Metanephros (tissue), 1 donor: ENCODE measurements around the gene DYNC2I2. TPM values are rescaled to one million over a fixed set of nuclear protein-coding genes. Genes with fewer than 3 reads are reported as not detected.

Experiments
- total RNA-seq: library from RNA; depleted of rRNA; stranded (reverse); fragments of >200 nt; gene quantifications from one replicate; pipeline ENCODE4 v1.2.3, GENCODE V29; 2014

Gene DYNC2I2
- 73.6 TPM for total RNA-seq

DNA sequence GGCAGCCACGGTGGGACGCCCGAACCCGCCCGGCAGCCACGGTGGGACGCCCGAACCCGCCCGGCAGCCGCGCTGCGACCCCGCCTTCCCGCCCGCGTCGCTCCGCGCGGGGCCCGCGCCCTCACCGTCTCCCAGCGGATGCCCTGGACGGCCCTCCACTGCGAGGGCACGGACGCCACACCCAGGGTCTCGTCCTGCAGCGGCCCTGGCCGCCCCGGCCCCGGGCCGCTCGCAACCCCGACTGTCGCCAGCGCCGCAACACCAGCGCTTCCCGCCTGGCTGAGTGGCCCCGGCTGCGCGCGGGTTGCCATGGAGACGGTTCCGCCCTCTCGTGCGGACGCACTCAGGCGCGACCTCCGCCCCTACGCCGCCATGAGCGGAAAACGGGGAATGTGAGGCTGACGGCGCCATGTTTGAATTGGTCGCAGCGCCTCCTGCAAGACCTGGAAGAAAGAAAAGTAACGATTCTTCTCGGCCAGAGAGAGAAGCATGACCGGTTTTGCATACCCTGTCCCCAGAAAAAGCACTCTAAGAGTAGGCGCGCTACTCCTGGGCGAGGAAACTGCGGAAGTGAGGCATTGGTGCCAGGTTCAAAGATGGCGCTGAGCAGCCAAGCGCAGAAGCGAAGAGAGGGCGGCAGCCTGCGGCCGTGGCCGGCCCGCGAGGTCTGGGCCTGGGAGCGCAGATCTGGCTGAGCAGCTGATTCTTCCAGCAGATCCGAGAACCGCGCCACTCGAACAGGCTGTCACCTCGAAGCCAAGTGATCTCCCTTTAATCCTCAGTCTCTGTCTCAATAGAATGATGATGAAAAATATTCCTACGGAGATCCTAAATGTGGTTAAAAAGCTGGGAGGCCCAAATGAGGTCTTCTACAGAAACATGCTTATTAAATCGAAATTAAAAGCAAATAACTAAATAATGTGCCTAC, at the start of gene DYNC2I2:
Gene DYNC2I2 (minus strand): TSS at position 432 of the 928 bp plus-strand sequence. CDS start 121 bp downstream, at position 311.

DNA sequence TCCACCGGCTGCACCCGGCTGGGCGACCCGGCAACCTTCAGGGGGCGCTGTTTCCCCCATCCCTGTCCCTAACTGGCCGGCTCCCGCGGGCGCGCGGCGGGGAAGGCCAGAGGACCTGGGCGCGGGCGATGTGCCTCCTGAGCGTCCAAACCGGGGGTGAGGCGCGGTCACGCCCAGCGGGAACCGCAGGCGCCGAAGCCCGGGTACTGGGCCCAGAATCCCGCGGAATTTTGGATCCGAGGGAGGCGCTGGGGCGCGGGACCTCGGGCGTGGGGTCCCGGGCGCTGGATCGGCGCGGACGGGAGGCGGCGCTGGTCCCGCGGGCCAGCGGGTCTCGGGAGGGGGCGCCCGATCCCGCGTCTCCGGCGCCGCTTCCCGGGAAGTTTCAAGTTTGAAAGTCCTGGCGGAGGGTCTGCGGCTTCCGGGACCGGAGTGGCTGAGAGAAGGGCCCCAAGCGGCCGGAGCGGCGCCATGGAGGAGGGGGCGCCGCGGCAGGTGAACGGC, 45.9 kb upstream of the DYNC2I2 start, which contains the start of gene PKN3:
Gene PKN3 (plus strand): TSS at position 59 of the 504 bp plus-strand sequence. CDS start 413 bp downstream, at position 472.

DNA sequence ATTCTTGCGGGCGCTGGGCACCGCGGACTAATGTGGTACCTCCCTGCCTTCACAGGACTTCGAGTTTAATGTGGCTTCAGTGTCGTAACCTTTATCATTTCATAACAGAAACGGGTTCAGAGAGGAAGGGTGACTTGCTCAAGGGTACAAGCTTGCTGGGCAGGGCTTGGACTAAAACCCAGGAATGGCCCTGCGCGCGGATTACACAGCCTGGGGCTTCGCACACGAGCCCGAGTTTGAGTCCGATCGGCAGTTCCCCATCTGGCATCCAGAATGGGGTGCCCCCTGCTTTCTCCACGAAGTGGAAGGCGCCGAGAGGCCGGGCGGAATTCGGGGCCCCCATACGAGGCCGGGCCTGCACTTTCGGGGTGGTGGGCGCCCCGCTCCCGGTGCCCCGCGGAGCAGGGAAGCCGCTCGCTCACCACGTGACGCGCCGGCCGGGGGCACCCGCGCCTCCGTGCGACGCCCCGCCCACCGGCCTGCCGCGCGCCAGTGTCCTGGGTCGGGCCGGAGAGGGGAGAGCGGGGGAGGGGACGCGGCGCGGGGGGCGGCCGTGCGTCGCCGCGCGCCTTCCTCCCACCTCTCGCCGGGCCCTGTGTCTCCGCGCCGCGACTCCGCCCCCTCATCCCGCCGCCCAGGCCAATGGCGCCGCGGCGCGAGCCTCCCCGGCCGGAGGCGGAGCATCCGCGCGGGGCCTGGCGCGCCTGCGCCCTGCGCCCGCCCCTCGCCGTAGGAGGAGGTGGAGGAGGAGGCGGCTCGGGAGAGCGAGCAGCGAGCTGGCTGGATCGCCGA, 32.0 kb upstream of the DYNC2I2 start, which contains the start of gene SET:
Gene SET (plus strand): TSS at position 722 of the 792 bp plus-strand sequence. CDS start 361 bp downstream, outside the sequence.

Other genes with a start within 250 kb of the DYNC2I2 start
- 43.3 TPM for gene CERCAM, start 236.0 kb downstream of the DYNC2I2 start, total RNA-seq
- 25.3 TPM for gene ODF2, start 200.8 kb downstream of the DYNC2I2 start, total RNA-seq
- gene GLE1, start 152.1 kb downstream of the DYNC2I2 start, total RNA-seq, result 17.7 TPM
- gene SPTAN1, start 104.3 kb downstream of the DYNC2I2 start, total RNA-seq, result 573 TPM
- gene SET, start 32.4 kb upstream of the DYNC2I2 start, total RNA-seq, result 203 TPM
- 6.1 TPM for gene PKN3, start 45.7 kb upstream of the DYNC2I2 start, total RNA-seq
- gene ZDHHC12, start 67.3 kb upstream of the DYNC2I2 start, total RNA-seq, result 44.6 TPM
- 49.2 TPM for gene ZER1, start 115.1 kb upstream of the DYNC2I2 start, total RNA-seq
- 18.7 TPM for gene TBC1D13, start 130.4 kb upstream of the DYNC2I2 start, total RNA-seq
- gene ENDOG, start 161.7 kb upstream of the DYNC2I2 start, total RNA-seq, result 20.0 TPM
- 28.6 TPM for gene SPOUT1, start 172.9 kb upstream of the DYNC2I2 start, total RNA-seq
- gene KYAT1, start 225.1 kb upstream of the DYNC2I2 start, total RNA-seq, result 14.1 TPM
- 28.1 TPM for gene LRRC8A, start 225.3 kb upstream of the DYNC2I2 start, total RNA-seq